HG02763 (cell line): ENCODE measurements around the gene RYR2.

Experiments
- ATAC-seq: cut with Tn5 transposase; IDR thresholded peaks from one replicate; pipeline ENCODE4 v1.9.1; 2021; ENCODE audit warnings: mild to moderate bottlenecking, moderate library complexity; ENCODE audit not compliant: unreplicated experiment

Gene RYR2

DNA sequence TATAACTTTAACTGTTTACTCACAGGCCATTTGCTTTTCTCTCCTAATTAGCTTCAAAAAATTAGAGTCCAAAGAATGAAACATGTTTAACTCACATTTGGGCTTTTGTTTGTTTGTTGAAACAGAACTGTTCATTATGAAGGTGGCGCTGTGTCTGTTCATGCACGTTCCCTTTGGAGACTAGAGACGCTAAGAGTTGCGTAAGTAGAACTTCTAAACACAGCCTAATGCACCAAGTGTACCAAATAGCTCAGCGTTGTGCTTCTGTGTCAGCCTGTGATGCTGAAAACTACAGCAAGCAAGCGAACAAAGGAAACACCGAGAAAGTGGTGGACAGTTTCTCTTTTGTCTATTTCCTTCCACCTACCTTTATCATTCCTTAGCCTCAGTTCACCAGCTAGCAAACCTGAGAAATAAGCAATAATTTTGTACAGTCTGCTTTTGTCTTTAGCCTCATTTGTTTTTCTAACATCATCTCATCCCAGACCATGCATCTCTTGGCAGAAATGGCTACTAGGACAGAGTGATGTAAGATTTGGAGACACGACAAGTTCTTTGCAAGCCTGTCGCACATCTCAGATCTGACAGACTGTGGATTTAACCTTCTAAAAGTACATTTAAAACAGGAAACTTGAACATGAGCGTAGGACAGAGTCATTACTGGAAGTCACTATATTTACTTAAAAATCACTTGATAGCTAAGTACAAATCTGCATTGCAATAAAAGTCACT lies 375.1 kb downstream of the RYR2 start:
- no peak for ATAC-seq

DNA sequence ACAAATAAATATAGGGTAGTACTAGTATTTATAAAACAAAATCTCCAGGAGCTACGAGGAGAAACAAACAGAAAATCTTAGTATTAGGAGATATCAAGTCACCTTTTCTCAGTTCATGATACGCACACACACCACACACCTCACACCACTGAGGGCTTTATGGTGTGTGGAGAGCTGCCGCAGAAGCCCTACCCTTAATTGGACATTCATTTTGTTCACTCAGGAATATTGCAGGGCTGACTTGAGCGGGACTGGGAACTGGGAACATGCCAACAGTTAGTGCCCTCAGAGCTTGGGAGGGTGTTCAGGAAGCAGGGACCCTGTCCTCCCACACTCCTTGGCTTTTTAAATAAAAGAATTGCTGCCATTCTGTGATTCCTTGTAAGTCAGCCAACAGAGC lies 386.8 kb downstream of the RYR2 start:
- no peak for ATAC-seq

DNA sequence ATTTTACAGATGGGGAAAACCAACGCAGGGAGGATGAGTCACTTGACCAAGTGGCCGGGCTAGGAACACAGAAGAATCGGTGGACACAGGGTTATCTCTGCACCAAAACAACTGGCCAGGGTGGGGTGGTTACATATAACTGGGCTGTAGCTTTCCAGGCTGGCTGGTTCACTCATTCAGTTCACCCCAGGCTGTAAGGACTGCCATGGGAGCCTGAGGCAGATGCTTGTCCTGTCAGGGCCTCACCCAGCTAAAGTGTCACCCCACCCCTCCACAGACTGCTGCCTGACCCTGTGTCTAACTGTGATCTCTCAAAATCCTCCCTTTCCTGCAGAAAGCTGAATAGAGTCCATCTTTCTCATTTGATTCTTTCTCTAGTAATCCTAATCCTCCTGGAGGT lies 387.3 kb downstream of the RYR2 start:
- ATAC-seq, result no peak

DNA sequence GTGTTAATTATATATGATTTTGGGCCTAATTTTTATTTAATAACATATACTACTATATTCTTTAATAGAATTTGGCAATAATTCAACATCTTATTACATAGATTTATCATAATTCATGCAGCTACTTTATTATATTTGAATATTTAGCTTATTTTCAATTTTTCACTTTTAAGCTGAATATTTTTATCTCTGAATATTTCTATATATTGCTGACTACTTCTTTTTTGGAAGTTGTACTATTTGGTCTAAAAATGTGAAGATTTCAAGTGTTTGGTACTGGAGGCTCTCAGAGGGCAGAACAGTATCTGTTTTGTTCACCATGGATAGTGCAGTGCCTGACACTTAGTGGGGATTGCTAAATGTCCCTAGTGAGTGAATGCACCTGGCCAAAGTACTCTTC lies 389.5 kb downstream of the RYR2 start:
- no peak for ATAC-seq

DNA sequence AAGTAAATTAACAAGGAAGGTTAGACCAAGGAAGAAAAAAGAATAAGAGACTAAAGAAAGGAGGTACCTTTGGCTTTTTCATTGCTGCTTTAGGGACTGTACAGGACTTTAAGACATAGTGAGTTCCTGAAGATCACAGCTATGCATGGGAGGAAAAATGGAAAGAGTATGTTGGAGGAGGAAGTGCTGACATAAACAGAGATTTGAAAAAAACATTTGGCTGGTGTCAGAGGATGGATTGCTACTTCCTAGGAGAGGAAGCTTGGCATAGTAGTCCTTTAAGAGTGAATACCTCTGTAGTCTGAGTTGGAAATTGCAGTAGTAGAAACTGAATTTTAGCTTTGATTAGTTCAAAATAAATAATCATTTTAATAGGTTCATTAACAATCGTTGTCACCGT lies 398.4 kb downstream of the RYR2 start:
- no peak for ATAC-seq

DNA sequence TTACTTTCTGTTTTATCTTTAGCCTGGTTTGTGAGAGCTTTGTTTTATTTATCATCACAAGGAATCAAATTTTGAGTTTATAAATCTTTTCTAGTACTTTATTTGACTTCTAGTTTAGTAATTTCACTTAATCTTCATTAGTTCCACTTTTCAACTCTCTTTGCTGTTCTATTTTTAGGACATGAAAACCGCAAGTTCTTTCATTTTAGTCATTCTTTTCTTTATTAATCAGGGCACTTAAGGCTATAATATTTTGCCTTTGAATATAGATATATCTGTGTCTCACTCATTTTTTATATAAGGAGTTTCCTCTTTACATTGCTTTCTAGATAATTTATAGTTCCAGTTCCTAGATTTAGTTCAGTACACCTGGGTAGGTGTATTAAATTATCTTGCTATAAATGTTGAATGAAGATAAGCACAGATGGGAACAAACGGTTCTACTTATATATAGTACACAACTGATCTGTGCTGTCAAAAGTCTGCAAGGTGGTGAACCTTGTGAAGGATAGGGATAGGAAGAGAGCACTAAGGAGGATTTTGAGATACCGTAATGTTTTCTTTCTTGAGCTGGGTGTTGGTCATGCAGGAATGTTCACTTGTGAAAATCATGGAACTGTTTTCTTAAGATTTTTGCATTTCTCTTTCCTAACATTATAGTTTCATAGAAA lies 402.3 kb downstream of the RYR2 start:
- no peak for ATAC-seq

DNA sequence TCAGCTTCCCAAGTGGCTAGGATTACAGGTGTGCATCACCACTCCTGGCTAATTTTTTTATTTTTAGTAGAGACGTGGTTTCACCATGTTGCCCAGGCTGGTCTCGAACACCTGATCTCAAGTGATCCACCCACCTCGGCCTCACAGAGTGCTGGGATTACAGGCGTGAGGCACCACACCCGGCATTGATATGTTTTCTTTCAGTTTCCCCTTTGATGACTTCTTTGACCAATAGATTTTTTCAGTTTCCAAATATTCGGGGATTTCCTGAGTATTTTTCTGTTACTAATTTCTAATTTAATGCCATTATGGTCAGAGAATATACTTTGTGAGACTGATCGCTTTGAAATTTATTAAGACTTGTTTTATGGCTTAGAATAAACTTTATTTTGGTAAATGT lies 406.1 kb downstream of the RYR2 start:
- no peak for ATAC-seq

DNA sequence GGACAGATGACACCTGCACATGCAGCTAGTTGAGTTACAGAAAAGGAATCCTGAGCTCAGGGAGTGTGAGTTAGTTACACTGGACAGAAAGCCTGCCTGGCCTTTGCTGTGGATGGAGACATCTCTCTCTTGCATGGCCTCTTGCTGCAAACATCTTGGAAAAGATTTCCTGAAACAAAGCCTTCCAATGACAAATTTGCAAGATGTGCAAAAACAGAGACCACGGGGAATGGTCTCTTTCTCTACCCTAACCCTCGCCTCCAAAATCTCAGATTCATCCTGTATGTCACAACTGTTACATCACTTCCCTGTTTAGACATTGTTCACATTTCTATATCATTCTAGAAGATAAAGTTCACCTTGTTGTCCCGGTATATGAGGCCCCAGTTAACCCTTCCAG lies 415.6 kb downstream of the RYR2 start:
- no peak for ATAC-seq

DNA sequence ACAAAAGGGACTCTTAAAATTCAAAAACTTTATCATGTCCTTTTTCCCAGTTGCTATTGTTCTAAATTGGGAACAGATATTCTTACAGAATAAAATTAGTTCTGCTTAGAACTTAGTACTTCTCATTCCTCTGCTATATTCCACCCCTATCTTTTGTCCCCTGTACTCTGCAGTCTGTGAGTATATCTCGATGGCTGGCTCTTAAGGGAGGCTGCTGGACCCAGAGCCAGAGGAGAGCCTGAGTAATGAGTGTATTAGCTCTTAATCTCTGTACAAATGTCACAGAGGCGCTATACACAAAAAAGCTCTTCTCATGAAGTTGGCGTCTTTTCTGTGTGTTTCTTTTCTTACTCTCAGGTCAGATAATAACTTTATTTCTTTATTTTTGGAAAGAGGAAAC lies 425.3 kb downstream of the RYR2 start:
- ATAC-seq, result no peak

DNA sequence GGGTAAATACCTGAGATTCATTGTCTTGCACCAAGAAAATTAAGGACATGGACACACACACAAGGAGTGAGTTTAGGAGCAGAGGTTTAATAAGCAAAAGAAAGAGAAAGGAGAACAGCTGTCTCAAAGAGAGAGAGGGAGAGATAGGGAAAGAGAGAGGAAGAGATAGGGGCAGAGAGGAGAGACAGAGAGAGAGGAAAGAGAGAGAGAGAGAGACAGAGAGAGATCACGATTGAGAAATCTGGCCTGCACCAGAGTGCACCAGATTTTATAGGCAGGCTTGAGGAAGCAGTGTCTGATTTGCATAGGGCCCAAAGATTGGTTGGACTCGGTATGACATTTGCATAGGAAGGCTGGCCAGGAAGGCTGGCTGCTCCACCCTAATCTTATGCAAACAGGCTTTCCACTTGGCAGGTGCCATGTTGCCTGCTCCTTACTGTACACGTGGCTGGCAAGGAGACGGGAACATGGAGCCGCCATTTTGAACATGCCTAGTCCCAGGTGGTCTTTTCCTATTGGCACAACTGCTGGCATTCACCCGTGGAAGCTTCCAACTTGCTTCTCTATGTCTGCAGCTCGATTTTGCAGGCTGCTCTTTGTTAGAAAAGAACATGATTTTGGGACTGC lies 428.8 kb downstream of the RYR2 start:
- no peak for ATAC-seq

DNA sequence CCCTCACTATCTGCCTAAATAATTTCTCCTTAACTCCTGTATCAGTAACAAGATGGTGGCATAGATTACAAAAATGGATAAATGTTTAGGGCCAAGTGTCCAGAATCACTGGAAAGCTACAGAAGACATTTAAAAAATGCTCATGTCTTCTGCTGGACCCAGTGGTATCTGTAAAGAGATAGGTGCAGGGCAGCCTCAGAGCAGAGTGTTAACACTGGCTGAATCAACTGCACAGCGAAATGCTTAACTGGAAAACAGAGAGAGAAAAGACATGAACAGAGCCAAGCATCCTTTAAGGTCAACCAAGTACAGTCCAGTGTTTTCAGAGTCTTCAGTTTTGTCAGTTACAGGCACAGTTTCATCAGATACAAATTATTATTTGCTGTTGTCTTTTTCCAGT lies 429.4 kb downstream of the RYR2 start:
- ATAC-seq, result no peak

DNA sequence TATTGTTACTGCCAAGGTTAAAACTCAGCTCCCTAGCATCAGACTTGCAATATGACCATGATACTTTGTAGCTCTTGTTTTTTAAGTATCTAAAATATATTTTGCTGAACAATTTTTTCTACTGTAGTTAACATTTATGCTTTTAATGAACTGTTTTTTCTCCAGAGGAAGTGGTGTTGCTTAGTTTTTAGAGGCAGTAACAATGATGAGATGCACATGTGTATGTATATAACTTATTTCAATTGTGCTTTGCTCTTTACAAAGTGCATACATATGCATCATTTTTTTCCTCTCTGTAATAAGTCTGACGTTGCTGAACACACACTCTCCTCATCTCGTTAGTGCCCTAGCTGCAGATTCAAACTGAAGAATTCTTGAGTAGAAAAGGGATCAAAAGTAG lies 430.0 kb downstream of the RYR2 start:
- ATAC-seq, result no peak

DNA sequence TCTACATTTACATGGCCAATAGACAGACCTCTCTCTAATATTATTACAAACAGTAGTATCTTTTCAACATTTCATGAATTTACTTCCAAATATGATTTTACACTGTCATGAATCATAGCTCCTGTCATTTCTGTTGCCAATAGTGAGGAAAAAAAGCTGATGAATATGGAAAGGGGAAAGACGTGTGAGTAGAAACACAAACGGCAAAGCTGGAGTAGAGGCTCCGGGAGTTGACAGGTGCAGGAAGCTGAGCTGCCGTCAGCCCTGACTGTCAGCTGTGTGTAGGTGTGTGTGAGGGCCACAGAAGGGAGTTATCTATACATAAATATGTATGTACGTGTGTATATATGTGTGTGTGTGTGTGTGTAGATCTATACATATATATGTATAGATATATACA lies 431.9 kb downstream of the RYR2 start:
- ATAC-seq, result no peak

DNA sequence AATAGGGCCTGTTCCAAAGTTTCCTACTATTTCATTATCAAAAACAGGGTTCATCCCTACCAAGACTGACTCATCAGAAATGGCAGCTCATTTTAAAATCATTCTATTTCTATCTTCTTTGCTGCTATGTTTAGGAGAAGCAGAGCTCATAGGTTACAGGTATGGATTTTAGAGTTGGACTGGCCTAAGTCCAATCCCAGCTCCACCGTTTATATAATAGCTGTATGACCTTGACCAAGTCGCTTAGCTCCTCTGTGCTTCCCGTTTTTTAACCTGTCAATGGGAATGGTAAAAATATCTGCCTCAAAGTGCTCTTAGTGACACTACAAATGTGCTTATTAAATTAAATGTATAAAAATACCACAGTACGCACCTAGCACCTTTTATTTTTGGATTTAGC lies 436.1 kb downstream of the RYR2 start:
- no peak for ATAC-seq

DNA sequence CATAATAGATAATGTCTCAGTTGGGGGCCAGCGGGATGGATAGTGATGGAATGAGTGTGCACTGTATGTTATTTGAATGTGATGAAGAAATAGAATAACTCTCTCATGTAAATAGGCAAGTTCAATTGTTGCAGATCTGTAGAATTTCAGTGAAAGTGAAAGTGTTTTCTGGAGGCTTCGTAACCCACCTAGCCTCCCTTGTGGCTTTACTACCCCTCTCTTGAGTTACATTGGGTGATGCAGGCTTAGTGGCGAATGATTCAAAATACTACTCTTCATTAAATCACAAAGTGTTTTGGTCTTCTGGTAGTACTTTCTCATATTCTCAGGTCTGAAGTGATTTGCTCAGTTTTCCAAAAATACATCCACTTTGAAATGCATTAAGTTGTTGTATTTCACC lies 436.9 kb downstream of the RYR2 start:
- no peak for ATAC-seq

DNA sequence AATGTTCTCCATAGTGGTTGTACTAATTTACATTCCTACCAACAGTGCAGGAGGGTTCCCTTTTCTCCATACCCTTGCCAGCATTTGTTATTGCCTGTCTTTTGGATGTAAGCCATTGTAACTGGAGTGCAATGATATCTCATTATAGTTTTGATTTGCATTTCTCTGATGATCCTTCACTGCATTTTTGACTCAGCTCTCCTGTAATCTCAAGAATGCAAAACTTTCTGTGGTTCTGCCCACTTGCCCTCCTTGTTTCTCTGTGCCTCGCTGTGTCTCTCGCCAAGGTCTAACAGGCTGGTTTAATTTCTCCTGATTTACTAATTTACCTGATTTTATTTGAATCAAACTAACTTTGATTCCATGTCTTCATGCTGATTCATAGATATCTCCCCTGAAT lies 440.8 kb downstream of the RYR2 start:
- no peak for ATAC-seq

DNA sequence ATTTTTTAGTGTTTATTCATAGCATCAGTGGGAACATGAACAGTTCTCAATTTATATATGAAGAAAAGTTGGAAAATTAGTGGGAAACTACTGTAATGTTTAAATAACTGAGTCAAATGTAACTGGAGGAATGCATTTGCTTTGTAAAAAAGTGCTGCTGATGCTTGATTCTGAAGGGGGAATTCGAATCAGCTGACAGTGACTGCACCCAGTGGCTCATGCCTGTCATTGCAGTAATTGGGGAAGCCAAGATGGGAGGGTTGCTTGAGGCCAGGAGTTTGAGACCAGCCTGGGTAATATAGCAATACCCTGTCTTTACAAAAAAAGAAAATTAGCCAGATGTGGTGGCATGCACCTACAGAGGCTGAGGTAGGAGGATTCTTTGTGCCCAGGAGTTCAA lies 450.4 kb downstream of the RYR2 start:
- ATAC-seq, result no peak

DNA sequence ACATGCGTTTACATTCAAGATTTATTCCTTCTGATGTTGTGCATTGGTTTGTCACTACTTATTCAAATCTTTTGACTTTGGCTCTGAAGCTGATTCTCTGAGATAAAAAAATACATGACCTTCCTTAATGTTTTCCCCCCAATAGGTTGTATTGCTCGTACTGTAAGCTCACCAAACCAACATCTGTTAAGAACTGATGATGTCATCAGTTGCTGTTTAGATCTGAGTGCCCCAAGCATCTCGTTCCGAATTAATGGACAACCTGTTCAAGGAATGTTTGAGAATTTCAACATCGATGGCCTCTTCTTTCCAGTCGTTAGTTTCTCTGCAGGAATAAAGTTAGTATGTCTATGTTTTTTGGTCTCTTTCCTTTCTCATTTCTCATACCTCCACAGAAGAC lies 458.6 kb downstream of the RYR2 start:
- ATAC-seq, result no peak

DNA sequence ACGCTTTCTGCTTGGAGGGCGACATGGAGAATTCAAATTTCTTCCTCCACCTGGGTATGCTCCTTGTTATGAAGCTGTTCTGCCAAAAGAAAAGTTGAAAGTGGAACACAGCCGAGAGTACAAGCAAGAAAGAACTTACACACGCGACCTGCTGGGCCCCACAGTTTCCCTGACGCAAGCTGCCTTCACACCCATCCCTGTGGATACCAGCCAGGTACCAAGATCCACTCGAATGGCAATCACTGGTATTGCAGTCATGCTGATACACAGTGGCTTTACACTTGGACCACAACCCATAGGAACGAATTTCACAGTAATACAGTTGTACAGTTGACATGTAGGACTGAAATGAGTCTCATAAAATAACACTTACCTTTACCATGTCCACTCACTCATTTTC lies 461.3 kb downstream of the RYR2 start:
- no peak for ATAC-seq

DNA sequence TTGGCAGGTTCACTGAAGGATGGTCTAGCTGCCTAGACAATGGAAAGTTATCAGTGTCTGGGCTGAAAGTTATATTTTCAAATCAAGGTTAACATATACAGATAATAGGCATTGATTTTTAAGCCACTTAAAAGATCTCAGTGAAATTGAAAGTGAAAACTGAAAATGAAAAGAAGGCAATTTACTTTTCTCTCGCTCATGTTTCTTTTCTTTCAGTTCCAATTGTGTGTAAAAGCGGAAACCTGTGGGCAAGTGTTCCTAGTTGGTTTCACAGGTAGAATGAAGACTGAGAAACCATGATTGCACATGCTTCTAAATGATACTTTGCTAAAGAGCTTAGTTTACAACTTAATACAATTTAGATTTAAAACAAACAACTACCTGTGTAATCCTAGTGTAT lies 465.0 kb downstream of the RYR2 start:
- peak; percentile 91 for ATAC-seq

DNA sequence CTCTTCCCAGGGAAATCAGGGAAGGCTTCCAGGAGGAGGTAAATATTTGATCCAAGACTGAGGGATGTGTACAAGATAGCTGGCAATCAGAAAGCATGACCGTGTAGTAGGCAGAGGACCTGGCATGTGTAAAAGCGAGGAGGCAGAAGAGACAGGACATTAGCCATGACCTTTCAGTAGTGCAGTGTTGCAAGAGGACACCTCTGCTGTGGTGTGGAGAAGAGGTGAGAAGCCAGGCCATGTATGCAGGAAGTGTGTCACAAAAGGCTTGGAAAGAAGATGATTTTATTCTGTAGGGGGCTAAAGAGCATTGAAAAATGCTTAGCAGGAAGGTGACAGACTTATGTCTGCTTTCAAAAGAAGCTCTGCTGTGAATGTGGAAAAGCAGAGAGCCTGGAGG lies 467.8 kb downstream of the RYR2 start:
- ATAC-seq, result no peak

DNA sequence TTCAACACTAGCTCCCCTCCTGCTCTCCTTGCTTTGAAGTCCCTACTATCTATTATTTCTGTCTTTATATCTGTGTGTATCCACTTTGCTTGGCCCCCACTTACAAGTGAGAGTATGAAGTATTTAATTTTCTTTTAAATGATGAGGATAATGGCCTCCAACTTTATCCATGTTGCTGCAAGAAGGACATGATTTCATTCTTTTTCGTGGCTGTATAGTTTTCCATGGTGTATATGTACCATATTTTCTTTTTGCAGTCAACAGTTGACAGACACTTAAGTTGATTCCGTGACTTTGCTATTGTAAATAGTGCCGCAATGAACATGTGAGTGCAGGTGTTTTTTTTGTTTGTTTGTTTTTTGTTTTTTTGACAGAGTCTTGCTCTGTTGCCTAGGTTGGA lies 483.1 kb downstream of the RYR2 start:
- no peak for ATAC-seq
